DMS79 treated with DMSO at 0.1 percent for 48 hours (cell line): Measurements from ENCODE around the gene DNAH8.
"Not testable (repeated sequence)": the region's sequence is repeated elsewhere in the genome, so short reads cannot be mapped to it uniquely, and the experiment has no call there.

Experiments
- DNase-seq: peaks from one replicate; lab custom pipeline; 2025; lab: John Stamatoyannopoulos, UW

DNAH8 gene

GRCh38 chr6:38843798-38844197, 128.7 kb downstream of the DNAH8 start:
- no peak for DNase-seq

- no peak for DNase-seq
These were observed 130.8 kb downstream of the DNAH8 start for GRCh38 chr6:38845931-38846330.

- DNase-seq = no peak
These were observed 131.2 kb downstream of the DNAH8 start for GRCh38 chr6:38846361-38846760.

GRCh38 chr6:38846844-38847243, 131.7 kb downstream of the DNAH8 start:
- no peak for DNase-seq

GRCh38 chr6:38847497-38847896, 132.4 kb downstream of the DNAH8 start:
- DNase-seq = no peak

- no peak for DNase-seq
These were observed 133.6 kb downstream of the DNAH8 start for GRCh38 chr6:38848760-38849159.

DNA sequence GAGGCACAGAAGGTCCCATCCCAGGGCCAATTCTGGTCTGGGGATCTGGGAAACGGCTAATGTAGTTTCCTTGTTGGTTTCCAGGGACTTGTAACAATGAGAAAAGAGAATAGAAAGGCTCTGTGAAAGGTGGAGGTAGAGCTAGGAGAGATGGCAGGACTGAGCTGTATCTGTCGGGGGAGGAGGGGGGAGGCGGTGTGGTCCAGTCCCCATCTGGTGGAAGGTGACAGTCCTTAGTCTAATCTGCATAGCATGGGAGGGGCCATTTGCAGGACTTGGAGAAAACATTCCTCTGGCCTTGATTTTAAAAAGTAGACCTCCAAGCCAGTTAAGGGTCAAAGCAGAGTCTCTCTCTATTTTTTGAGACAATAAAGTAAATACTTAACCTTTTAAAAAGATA, 137.1 kb downstream of the DNAH8 start:
- no peak for DNase-seq

DNA sequence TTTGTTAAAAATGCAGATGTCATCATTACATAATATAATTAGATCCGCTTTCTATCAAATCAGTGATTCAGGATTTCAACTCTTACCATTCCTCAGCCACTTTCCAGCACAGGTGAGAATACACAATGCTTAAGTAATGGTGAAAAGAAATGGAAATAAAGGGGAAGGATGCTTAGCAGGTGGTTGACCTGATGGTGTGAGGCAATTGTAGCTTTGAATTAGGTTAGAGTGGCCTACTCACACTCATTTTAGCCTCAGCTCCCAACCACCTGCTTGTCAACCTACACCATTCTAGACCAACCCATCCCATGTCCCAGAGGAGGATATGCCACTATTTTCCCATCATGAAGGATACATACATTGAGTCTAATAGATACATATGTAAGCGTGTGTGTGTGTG, 138.1 kb downstream of the DNAH8 start:
- DNase-seq = no peak

DNA sequence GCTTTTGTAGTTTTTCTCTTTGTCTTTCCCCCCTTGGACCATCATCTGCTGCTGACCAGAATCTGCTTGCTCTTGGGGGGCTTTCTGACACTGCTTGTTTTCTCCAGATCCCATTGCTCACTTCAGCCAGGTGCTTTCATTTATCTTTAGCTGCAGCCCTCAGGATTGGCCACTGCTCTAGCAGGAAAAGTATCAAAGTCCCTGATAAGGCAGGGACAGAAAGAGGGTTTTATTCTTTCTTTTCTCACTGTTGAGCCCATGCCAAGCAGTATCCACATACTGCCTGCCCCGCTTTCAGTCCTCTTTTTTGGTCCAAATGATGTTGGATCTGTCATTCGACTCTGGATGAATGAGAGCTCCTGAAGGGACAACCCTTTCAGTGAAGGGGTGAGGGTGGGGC, 141.4 kb downstream of the DNAH8 start:
- DNase-seq = no peak

- DNase-seq = no peak
These were observed 142.7 kb downstream of the DNAH8 start for GRCh38 chr6:38857815-38858214.

DNA sequence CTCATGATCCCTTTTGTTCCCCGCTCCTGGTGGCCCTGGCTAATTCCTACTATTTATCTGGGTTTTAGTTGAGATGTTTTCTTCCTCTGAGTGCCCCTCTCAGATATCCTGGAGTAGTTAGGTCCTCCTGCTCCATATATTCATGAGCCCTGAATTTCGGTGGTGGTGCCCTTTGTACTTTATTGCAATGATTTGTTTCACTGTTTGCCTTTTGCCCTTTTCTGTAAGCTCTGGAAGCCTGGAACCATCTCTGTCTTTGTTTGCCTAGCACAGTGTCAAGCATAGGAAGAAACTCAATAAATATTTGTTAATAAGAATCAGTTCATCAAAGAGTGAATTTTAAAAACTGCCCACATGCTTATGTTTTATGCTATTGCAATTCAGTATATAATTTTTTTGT, 144.9 kb downstream of the DNAH8 start:
- DNase-seq = no peak

DNA sequence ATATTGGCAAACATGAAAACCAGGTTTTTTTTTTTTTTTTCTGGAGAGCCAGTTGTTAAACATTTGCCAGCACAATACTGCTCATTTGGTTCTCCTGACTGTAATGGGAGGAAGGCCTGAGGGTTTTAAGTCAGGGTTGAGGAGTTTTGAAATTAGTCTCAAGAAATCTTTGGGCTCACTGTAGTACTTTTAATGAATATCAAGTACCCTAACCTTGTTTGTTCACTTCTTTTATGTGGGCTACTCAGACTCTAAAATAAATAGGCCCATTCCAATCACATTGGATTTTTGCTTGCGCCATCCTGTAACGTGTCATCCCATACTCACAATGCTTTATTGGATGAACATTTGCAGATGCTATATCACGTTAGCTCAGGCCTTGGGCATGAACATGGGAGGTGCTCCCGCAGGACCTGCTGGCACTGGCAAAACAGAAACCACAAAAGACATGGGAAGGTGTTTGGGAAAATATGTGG, 146.9 kb downstream of the DNAH8 start:
- peak; percentile 98 for DNase-seq

GRCh38 chr6:38865521-38866174, 150.5 kb downstream of the DNAH8 start:
- no peak for DNase-seq

DNA sequence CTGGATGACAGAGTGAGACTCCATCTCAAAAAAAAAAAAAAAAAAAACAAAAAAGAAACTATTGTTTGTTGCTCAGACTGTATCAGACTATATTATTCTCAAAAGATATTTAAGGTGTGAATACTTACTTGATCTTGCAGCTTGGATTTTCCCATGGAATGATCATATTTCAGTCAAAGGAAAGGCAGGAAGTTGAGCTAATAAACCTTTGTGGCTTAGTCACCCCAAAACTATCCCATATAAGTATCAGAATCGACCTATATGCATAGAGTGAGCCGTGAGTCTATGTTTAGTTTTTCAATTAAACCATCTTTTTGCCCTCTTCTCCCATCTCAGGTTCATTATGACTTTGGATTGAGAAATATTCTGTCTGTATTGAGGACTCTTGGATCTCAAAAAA, 152.6 kb downstream of the DNAH8 start:
- no peak for DNase-seq

DNA sequence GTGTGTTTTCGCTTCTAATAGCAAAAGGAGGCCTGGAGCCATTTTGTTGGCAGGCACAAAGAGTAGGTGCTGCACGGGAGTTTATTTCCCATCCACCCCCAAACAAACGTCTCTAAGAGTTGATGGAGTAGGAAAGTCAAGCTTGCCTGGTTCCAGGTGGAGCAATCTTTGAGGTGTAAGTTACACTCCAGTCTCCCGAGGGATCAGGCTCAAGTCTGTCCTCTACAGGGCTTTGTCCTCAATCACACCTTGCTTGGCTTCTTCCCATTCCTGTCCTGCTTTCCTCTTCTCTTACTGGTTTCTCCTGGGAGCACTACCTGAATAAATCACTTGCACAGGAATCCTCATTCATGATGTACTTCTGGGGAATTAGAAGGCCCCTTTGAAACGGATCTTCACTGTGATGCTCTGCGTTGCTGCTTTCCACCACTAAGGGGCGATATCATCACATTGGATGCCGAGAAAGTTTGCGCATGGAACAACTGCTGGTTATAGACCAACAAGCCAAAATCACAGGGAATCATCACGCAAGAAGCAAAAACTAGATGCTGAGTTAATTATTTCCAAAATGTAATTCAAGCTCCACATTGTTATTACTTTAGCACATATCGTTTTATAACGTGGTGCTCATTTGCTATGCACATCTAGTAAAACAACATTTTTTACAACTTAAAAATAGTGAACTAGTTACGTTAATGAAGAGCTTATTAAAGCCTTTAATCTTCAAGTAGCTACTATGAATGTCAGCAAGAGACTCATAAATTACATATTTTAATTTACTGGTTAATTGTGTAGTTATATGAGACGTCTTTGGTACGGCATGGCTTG, 156.8 kb downstream of the DNAH8 start:
- peak; percentile 24 for DNase-seq

DNA sequence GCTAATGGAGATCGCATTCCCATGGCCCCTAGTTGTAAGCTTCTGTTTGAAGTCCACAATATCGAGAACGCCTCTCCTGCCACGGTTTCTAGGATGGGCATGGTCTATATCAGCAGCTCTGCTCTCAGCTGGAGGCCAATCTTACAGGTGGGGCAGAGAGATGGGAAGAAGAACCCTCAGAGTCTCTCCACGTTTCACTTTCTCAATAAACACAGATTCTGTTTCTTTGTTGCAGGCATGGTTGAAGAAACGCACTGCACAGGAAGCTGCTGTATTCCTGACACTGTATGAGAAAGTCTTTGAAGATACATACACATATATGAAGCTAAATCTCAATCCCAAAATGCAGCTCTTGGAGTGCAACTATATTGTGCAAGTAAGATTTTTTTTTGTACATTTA, 157.9 kb downstream of the DNAH8 start:
- DNase-seq = no peak

DNA sequence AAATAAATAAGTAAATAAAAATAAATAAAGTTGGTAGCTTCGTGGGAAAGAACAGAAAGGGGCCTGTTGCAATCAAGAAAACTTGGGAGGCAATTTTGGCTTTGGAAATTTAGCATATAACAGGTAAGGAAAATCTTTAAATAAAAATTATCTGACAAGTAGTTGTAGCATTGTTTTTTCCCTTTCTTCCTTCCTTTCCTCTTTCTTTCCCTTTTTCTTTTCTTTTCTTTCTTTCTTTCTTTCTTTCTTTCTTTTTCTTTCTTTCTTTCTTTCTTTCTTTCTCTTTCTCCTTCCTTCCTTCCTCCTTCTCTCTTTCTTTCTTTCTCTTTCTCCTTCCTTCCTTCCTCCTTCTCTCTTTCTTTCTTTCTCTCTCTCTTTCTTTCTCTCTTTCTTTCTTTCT, 158.7 kb downstream of the DNAH8 start:
- not testable (repeated sequence) for DNase-seq

- no peak for DNase-seq
These were observed 161.4 kb downstream of the DNAH8 start for GRCh38 chr6:38876475-38876874.

- no peak for DNase-seq
These were observed 162.6 kb downstream of the DNAH8 start for GRCh38 chr6:38877721-38878120.

DNA sequence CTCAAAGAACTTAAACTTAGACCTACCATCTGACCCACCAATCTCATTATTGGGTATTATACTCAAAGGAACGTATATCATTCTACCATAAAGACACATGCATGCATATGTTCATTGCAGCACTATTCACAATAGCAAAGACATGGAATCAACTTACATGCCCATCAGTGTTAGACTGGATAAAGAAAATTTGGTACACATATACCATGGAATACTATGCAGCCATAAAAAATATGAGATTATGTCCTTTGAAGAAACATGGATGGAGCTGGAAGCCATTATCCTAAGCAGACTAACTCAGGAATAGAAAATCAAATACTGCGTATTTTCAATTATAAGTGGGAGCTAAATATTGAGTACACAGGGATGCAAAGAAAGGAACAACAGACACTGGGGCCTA, 167.0 kb downstream of the DNAH8 start:
- DNase-seq = no peak

GRCh38 chr6:38897507-38897906, 182.4 kb downstream of the DNAH8 start:
- DNase-seq = no peak

DNA sequence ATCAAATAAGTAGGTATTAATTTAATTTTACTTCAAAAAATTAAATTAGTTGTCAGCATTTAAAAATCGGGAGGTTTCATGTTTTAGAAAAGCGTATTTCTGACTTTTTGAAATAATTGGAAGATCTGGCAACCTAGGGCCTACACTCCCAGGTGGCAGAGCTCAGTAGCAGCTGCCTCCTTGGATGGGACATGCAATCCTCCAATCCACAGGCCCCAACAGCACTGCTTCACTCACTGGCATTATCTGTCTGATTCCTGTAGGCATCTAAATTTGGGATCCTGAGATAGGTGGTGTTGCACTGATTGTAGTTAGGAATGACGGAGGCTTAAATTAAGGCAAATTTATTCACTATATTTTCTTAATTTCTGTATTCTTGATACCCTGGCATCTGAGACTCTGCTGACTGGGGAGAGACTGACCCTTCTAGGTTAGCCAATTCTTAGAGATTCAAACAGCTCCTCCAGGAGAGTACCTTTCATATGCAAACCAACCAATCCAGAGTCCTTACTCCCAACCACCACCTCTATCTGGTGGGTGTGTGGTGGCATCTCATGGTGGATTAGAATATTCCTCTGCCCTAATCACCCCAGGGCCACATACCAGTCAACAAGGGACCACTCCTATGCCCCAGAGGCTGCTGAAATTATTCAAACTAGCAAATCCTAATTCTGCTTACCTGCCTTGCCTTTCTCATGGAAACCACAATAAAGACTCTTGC, 186.9 kb downstream of the DNAH8 start:
- no peak for DNase-seq

DNA sequence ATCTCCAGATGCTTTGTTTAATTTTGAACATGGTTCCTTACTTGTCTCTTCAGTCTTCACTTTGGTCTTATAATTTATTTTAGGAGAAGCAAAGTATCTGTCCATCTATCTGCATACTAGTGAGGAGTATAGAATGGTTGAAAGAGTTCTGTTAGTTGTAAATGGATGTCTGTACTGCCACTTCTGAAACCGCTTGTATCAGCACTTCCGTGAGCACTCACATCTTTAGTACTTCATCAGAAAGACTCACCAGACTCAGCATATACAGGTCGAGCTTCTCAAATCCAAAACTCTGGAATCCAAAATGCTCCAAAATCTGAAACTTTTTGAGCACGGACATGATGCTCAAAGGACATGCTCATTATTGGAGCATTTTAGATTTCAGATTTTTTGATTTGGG, 191.5 kb downstream of the DNAH8 start:
- DNase-seq = no peak
